Activated T-cell treated with anti-CD3 and anti-CD28 coated beads for 1 hour (primary cell): ENCODE data around the gene MED9.

ENCODE experiments used
- DNase-seq: peaks from one replicate; pipeline ENCODE4 v3.0.0-alpha.2; 2020; ENCODE audit warnings: low read depth

MED9 gene

DNA sequence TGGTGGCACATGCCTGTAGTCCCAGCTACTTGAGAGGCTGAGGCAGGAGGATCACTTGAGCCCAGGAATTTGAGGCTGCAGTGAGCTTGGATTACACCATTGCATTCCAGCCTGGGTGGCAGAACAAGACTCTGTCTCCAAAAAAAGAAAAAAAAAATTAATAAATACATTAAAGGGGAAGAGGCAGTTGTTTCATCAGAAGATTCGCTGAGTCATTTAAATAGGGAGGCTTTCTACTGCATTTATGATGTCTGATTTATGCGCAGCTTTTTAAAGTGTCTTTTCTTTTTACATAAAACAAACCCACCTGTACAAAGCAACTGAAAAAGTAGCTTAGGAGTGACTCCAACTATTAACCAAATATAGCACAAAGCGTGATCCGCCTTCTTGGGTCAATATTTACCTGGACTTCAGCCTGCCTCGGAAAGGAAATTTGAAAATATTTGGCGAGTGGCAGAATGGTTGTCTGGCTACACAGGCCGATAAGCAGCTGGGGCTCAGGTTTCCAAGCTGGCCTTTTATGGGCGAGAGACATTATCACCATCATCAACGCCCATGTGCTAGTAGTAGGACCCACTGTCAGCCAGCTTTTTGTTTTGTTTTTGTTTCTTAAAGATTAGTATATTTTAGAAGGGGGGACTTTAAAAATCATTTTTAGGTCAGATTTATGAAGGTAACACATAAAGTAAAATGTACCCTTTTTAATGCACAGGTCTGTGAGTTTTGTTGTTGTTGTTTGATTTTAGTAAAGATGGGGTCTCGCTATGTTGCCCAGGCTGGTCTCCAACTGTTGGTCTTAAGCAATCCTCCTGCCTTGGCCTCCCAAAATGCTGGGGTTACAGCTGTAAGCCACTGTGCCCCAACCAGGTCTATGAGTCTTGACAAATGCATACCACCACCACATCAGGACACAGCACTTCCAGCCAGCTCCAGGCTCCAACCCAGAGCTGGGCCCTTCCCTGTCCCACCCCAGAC lies 61.9 kb downstream of the MED9 start:
- DNase-seq, result no peak

DNA sequence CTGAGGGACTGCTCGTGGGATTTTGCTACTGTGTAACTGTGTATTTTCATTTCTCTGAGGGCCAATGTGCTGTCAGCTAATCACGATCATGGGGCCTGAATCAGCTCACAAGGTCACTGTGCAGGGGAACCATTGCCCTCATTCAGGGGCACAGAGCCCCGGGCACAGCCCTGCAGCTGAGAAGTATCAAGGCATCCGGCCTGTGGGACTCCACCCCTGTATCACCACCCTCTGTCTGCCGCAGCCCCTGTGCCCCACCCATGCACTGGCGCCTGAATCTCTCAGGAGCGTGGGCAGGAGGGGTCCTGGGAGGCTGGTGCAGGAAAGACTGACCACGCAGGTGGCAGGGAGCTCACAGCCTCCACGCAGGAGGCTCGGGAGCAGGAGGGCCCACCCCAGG lies 62.8 kb downstream of the MED9 start:
- DNase-seq, result no peak

GRCh38 chr17:17540278-17540906 lies 63.6 kb downstream of the MED9 start:
- no peak for DNase-seq

- no peak for DNase-seq
Measured at GRCh38 chr17:17540935-17541639, 64.3 kb downstream of the MED9 start.

- no peak for DNase-seq
Measured at GRCh38 chr17:17541640-17542001, 64.8 kb downstream of the MED9 start.
